GM06990 (cell line): ENCODE measurements around the gene SYNDIG1.

Source experiments
- DNase-seq: peaks from one replicate; pipeline ENCODE4 v3.0.0-alpha.2; 2011; ENCODE audit not compliant: insufficient read length; ENCODE audit errors: extremely low read depth
- H3K27me3 ChIP-seq: replicated peaks from 2 replicates; pipeline ENCODE4 v1.6.0; 2011; ENCODE audit warnings: low read length; ENCODE audit not compliant: control insufficient read depth, insufficient read depth
- H3K36me3 ChIP-seq: 2 replicates; pipeline ENCODE4 v1.5.1; 2011; ENCODE audit warnings: low read length; ENCODE audit not compliant: control insufficient read depth, insufficient read depth
- H3K4me3 ChIP-seq: replicated peaks from 2 replicates; pipeline ENCODE4 v1.5.1; 2011; ENCODE audit warnings: low read depth, mild to moderate bottlenecking, control low read depth, low read length
- CTCF ChIP-seq: IDR thresholded peaks from 2 replicates; pipeline ENCODE4 v1.5.1; 2011; ENCODE audit warnings: low read length, control low read depth, mild to moderate bottlenecking, inconsistent platforms; ENCODE audit not compliant: insufficient read depth, poor library complexity, severe bottlenecking

Gene SYNDIG1

GRCh38 chr20:24443436-24443835 is 26.0 kb upstream of the SYNDIG1 start:
- Histone ChIP-seq H3K4me3 (no peak overlapping the region), H3K36me3 (no peaks in the 10 kb centered on the region), H3K27me3 (no peaks in the 10 kb centered on the region)
- TF ChIP-seq CTCF: no peak
- no peak for DNase-seq

GRCh38 chr20:24444526-24445190 is 24.8 kb upstream of the SYNDIG1 start:
- Histone ChIP-seq H3K36me3 (no peaks in the 10 kb centered on the region), H3K4me3 (no peak overlapping the region)
- TF ChIP-seq CTCF: no peak

DNA sequence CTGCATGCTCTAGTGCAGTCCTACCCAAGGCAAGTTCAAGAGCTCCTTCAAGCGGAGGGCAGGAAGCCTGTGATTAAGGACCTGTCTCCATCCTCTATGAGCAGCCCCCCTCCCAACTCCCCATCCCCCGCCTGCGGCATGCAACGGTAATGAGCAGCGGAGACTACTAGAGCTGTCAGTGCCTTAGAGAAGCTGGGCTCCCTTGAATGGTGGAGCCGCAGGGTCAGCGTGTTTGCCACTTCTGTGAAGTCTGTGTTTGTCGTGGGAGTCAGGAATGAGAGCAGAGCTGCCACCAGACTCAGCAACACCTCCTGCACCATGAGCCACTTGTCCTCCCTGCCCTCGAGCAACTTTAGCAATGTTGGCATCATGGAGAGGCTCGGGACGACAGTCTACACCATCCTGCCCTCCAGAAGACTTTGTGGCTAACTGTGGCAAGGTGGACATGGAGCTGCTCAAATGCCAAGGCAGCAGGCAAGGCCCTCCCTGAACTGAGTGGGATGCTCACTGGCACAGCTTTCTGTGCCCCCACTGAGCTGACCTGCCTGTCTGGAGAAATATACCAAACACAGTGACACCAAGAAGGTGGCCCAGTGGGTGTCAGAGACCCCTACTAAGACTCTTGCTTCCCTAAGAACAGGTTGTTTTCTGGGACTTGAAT is 23.8 kb upstream of the SYNDIG1 start:
- Histone ChIP-seq H3K4me3 (no peak overlapping the region), H3K36me3 (no peaks in the 10 kb centered on the region), H3K27me3 (no peaks in the 10 kb centered on the region)
- no peak for TF ChIP-seq CTCF
- no peak for DNase-seq

More at GRCh38 chr20:24444526-24445190, 24.8 kb upstream of the SYNDIG1 start:
- H3K27me3 ChIP-seq: no peaks in the 10 kb centered on the region
- DNase-seq: no peak

DNA sequence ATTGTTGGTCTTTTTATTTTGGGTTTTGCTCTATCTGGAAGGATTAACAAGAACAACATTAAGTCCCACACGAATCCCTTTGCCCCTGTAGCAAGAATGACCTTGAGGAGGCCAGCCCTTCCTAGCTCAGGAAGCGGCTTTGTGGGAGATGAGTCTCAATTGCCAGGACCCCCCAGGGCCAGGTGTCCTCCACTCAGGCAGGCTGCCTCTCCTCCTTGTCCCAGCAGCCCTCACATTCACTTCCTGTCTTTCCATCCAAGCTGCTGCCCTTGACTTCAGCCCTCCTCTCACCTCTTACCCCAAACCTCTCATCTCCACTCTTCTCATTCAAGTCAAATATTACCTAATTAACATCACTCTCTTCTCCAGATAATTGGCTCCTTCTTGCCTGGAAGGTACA is 22.6 kb upstream of the SYNDIG1 start:
- H3K27me3 ChIP-seq: no peaks in the 10 kb centered on the region
- no peaks in the 10 kb centered on the region for H3K36me3 ChIP-seq
- no peak overlapping the region for H3K4me3 ChIP-seq
- no peak for TF ChIP-seq CTCF
- DNase-seq: no peak

DNA sequence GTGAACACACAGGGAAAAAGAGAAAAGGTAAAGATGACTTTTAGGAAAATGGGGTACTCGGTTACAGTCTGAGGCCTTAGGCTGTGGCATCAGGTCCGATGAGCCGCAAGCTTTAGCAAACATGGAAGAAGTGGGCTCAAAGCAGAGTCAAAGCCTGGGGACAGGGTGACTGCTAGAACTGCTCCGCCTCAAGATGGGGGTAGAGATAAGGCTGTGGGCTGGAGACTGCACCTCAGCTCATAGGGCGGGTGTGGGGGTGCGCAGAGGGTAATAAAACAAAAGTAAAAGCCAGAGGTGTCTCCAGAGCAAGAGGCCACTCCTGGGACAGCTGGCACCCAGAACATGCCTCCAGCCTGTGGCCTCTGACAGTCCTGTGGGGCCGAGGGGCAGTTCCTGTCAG is 21.3 kb upstream of the SYNDIG1 start:
- Histone ChIP-seq H3K4me3 (no peak overlapping the region), H3K27me3 (no peaks in the 10 kb centered on the region), H3K36me3 (no peaks in the 10 kb centered on the region)
- no peak for TF ChIP-seq CTCF
- DNase-seq: no peak
